ENCODE data around the gene MAP1LC3A. TPM values are rescaled to one million over a fixed set of nuclear protein-coding genes. Genes with fewer than 3 reads are reported as not detected.
"Not testable (repeated sequence)": the region's sequence is repeated elsewhere in the genome, so short reads cannot be mapped to it uniquely, and the experiment has no call there.

The MAP1LC3A gene
- polyA plus RNA-seq, 3 donors from 2014 or later: 0.74 to 4.2 (median 3.1) TPM

DNA sequence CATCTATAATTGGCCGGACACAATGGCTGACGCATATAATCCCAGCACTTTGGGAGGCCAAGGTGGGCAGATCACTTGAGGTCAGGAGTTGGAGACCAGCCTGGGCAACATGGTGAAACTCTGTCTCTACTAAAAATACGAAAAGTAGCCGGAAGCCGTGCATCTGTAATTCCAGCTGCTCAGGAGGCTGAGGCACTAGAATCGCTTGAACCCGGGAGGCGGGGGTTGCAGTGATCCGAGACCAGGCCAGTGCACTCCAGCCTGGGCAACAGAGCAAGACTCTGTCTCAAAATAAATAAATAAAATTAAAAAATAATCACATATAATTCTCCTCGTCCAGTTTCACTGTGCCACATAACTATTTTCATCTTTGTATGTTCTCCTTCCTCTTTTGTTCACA is 38.7 kb upstream of the MAP1LC3A start:
- Mint-ChIP-seq H3K4me1 (peaks cover 52 to 85% of the 10 kb centered on the region in 2 donors), H3K27me3 (ENCODE audit: low read depth in 3 of 3) (peaks cover 9 to 19% (median 18%) of the 10 kb centered on the region in 3 donors)
- not testable (repeated sequence) for H3K27ac Mint-ChIP-seq, H3K36me3 Mint-ChIP-seq, H3K9me3 Mint-ChIP-seq, H3K4me3 Mint-ChIP-seq, DNase-seq

DNA sequence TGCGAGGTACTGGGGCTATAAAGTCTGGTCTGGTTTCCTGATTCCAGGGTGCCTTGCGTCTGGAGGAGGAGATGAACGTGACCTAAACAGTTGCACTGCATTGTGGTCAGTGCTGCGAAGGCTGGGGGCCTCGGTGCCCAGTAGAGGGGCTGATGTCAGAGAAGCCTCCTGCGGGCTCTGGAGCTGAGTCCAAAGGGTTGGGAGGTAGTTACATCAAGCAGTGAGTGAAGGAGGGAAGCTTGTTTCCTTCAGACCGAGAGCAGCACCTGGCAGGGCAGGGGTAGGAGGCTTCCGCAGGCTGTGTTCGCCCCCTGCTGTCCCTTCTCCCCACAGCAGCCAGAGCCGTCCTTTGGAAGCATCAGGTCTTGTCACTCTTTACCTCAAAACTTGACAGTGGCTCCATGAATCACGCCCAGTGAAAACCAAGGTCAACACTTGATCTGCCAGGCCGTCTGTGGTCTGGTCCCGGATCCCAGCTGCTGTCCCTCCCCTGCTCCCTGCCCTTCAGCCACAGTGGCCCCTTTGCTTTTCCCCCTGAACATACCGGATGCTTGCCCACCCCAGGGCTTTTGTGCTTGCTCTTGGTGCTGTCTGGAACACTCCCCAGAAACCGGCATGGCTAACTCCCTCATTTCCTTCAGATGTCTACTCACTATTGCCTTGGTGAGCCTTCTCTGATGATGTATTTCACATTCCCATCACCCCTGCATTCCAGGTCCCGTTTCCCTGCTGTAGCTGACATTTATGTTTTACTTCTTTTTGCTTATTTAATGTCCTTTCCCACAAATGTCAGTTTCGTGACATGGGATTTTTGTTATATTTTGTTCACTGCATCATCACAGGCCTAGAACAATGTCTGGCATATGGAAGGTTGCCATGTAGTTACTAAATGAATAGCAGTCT is 35.3 kb upstream of the MAP1LC3A start:
- H3K4me1 Mint-ChIP-seq: peaks cover 29 to 63% of the 10 kb centered on the region in 2 donors

GRCh38 chr20:34524426-34524825 is 34.1 kb upstream of the MAP1LC3A start:
- Mint-ChIP-seq H3K9me3 (no peaks in the 10 kb centered on the region), H3K27ac (peak overlapping the region in 2 of 6 donors; percentile 29 to 52), H3K4me3 (no peak overlapping the region), H3K36me3 (peaks cover 10 to 29% (median 15%) of the 10 kb centered on the region in 3 donors), H3K4me1 (peaks cover 36 to 63% of the 10 kb centered on the region in 2 donors), H3K27me3 (ENCODE audit: low read depth in 3 of 3) (peaks cover 0 to 2% (median 0%) of the 10 kb centered on the region in 3 donors)
- DNase-seq: no peak

More for the DNA sequence above, 35.3 kb upstream of the MAP1LC3A start:
- Mint-ChIP-seq H3K27me3 (ENCODE audit: low read depth in 3 of 3) (peaks cover 0 to 3% (median 0%) of the 10 kb centered on the region in 3 donors), H3K27ac (peak overlapping the region; percentile 5 to 67 (median 30)), H3K9me3 (no peaks in the 10 kb centered on the region), H3K4me3 (peak overlapping the region in 1 of 5 donors; percentile 30), H3K36me3 (peaks cover 10 to 19% (median 15%) of the 10 kb centered on the region in 3 donors)
- DNase-seq: peak; percentile 21 to 39 (median 36)

- H3K27ac Mint-ChIP-seq: no peak overlapping the region
- H3K27me3 Mint-ChIP-seq (ENCODE audit: low read depth in 3 of 3): peaks cover 0 to 2% (median 0%) of the 10 kb centered on the region in 3 donors
- H3K4me1 Mint-ChIP-seq: peaks cover 43 to 63% of the 10 kb centered on the region in 2 donors
- H3K4me3 Mint-ChIP-seq: no peak overlapping the region
- peaks cover 10 to 32% (median 20%) of the 10 kb centered on the region in 3 donors for H3K36me3 Mint-ChIP-seq
- H3K9me3 Mint-ChIP-seq: no peaks in the 10 kb centered on the region
- no peak for DNase-seq
Observed at GRCh38 chr20:34525342-34525708, 33.2 kb upstream of the MAP1LC3A start.

DNA sequence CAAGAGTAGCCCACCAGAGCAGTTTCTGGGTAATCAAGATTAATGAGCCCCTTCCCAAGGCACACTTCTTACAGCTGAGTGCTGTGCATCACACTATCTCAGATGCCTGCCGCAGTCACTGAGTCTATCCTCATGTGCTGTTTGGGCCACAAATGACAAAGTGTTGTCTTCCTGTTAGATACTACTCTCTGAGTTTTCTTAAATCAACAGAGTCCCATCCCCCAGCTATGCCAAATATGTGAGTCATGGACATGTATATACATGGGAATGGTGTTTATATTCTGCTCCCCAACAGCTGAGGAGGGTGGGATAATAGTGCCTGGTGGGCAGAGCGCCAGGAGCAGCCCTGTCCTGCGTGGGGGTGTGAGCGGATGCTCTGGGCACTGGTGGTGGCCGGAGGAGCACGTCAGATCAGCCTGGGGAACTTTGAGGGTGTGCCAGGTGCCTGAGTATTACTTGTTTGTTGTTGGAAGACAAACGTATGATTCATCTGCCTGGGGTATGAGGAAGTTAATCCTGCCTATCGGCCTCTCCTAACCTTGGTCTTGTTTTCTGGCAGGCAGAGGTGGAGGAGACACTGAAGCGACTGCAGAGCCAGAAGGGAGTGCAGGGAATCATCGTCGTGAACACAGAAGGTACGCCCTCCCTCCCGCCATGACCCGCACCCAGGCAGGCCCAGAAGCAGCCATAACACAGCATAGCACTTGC is 32.7 kb upstream of the MAP1LC3A start:
- no peak overlapping the region for H3K4me3 Mint-ChIP-seq
- H3K27me3 Mint-ChIP-seq (ENCODE audit: low read depth in 3 of 3): peaks cover 0 to 2% (median 0%) of the 10 kb centered on the region in 3 donors
- H3K27ac Mint-ChIP-seq: peak overlapping the region in 1 of 6 donors; percentile 26
- peaks cover 47 to 68% of the 10 kb centered on the region in 2 donors for H3K4me1 Mint-ChIP-seq
- no peaks in the 10 kb centered on the region for H3K9me3 Mint-ChIP-seq
- DNase-seq: no peak
- H3K36me3 Mint-ChIP-seq: peaks cover 10 to 32% (median 20%) of the 10 kb centered on the region in 3 donors

GRCh38 chr20:34526466-34526865 is 32.1 kb upstream of the MAP1LC3A start:
- peaks cover 52 to 71% of the 10 kb centered on the region in 2 donors for H3K4me1 Mint-ChIP-seq
- peaks cover 0 to 2% (median 0%) of the 10 kb centered on the region in 3 donors for H3K27me3 Mint-ChIP-seq (ENCODE audit: low read depth in 3 of 3)
- H3K4me3 Mint-ChIP-seq: no peak overlapping the region
- H3K36me3 Mint-ChIP-seq: peaks cover 10 to 32% (median 20%) of the 10 kb centered on the region in 3 donors
- no peak overlapping the region for H3K27ac Mint-ChIP-seq
- DNase-seq: no peak
- no peaks in the 10 kb centered on the region for H3K9me3 Mint-ChIP-seq

DNA sequence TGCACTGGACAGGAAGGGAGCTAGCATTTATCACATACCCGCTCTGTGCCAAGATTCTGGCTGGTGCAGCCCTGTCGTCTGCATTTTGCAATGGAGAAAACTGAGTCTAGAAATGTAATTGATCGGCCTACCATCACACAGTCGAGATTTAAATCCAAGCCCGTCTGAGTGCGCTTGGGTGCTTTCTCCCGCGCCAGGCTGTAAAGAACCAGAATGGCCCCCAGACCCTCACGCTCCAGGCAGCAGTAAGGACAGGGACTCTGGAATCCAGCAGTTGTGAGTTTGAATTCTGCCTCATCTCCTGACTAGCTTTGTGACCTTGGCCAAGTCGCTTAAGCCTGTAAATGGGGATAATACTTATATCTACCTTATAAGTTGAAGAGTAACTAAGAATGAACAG is 31.5 kb upstream of the MAP1LC3A start:
- Mint-ChIP-seq H3K27me3 (ENCODE audit: low read depth in 3 of 3) (peaks cover 0 to 2% (median 0%) of the 10 kb centered on the region in 3 donors), H3K36me3 (peaks cover 9 to 33% (median 19%) of the 10 kb centered on the region in 3 donors), H3K9me3 (no peaks in the 10 kb centered on the region), H3K4me1 (peaks cover 52 to 70% of the 10 kb centered on the region in 2 donors), H3K27ac (no peak overlapping the region), H3K4me3 (no peak overlapping the region)
- no peak for DNase-seq

GRCh38 chr20:34528921-34529297 is 29.6 kb upstream of the MAP1LC3A start:
- peaks cover 39 to 51% of the 10 kb centered on the region in 2 donors for H3K4me1 Mint-ChIP-seq
- H3K27me3 Mint-ChIP-seq (ENCODE audit: low read depth in 3 of 3): no peaks in the 10 kb centered on the region
- H3K36me3 Mint-ChIP-seq: peaks cover 7 to 31% (median 17%) of the 10 kb centered on the region in 3 donors
- peak overlapping the region; percentile 46 to 87 (median 65) for H3K27ac Mint-ChIP-seq
- peak in 1 of 3 donors; percentile 15 for DNase-seq
- no peaks in the 10 kb centered on the region for H3K9me3 Mint-ChIP-seq
- peak overlapping the region in 2 of 5 donors; percentile 25 to 52 for H3K4me3 Mint-ChIP-seq

- H3K27ac Mint-ChIP-seq: peak overlapping the region; percentile 54 to 89 (median 72)
- no peak for DNase-seq
- H3K4me1 Mint-ChIP-seq: peaks cover 34 to 46% of the 10 kb centered on the region in 2 donors
- peaks cover 0 to 1% (median 0%) of the 10 kb centered on the region in 3 donors for H3K27me3 Mint-ChIP-seq (ENCODE audit: low read depth in 3 of 3)
- H3K4me3 Mint-ChIP-seq: peak overlapping the region; percentile 14 to 75 (median 30)
- H3K36me3 Mint-ChIP-seq: peaks cover 7 to 37% (median 17%) of the 10 kb centered on the region in 3 donors
- no peaks in the 10 kb centered on the region for H3K9me3 Mint-ChIP-seq
Observed at GRCh38 chr20:34529742-34530141, 28.8 kb upstream of the MAP1LC3A start.

DNA sequence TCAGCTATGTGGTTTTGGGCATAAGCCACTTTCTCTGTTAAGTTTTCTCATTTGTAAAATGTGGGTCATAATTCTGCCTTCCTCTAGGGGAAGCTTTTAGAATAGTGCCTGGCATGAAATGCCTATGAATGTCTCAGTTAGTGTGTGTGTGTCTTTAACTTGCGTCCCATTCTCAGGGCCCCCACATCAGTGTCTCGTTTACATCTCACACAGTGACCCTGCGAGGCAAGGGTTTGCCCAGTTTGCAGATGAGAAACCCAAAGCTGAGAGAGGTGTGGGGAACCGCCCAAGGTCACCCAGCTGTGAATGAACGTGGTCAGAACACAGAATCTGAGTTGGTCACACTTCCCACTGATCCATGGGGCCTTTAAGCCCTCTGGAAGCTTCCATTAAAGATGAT is 28.2 kb upstream of the MAP1LC3A start:
- Mint-ChIP-seq H3K27me3 (ENCODE audit: low read depth in 3 of 3) (peaks cover 0 to 1% (median 0%) of the 10 kb centered on the region in 3 donors), H3K27ac (peak overlapping the region; percentile 54 to 89 (median 72)), H3K4me1 (peaks cover 34 to 46% of the 10 kb centered on the region in 2 donors), H3K9me3 (no peaks in the 10 kb centered on the region), H3K4me3 (peak overlapping the region; percentile 14 to 75 (median 48)), H3K36me3 (peaks cover 7 to 38% (median 17%) of the 10 kb centered on the region in 3 donors)
- peak; percentile 32 to 40 (median 38) for DNase-seq

DNA sequence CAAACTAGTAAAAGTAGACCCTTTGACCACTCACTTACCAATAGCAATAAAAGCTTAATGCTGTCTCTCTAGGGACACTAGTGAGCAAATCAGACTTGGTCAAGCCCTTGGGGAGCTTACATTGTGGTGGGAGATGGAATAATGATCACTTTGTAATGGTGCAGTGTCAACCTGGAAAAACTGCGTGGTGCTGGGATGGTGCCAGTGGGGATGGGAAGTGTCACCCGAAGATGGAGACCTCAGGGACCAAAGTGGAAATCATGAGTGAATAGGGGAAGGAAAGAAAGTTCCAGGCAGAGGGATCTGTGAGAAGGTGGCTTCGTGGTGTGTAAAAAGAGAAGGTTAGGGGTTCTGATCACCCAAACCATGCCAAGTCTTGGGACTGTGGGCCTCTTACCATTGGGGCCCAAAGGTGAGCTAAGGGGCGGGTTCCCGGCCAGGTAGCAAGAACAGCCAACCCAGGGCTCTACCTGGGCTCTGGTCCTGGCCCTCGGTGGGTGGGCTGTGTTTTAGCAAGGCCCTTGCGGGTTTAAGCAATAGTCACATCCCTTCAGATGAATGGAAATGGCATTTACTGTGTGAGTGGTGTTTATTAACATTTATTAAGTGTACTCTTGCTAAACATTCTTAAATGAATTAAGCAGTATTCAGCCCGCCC is 26.8 kb upstream of the MAP1LC3A start:
- Mint-ChIP-seq H3K27me3 (ENCODE audit: low read depth in 3 of 3) (peaks cover 0 to 5% (median 0%) of the 10 kb centered on the region in 3 donors), H3K36me3 (peaks cover 9 to 32% (median 14%) of the 10 kb centered on the region in 3 donors), H3K9me3 (no peaks in the 10 kb centered on the region), H3K4me1 (peaks cover 34 to 42% of the 10 kb centered on the region in 2 donors), H3K27ac (peak overlapping the region; percentile 53 to 87 (median 74)), H3K4me3 (no peak overlapping the region)
- no peak for DNase-seq

- Mint-ChIP-seq H3K27me3 (ENCODE audit: low read depth in 3 of 3) (peaks cover 0 to 5% (median 0%) of the 10 kb centered on the region in 3 donors), H3K4me3 (no peak overlapping the region), H3K4me1 (peaks cover 34 to 42% of the 10 kb centered on the region in 2 donors), H3K27ac (peak overlapping the region in 2 of 6 donors; percentile 20 to 23), H3K9me3 (no peaks in the 10 kb centered on the region), H3K36me3 (peaks cover 5 to 30% (median 8%) of the 10 kb centered on the region in 3 donors)
- no peak for DNase-seq
Observed at GRCh38 chr20:34532320-34532719, 26.2 kb upstream of the MAP1LC3A start.

GRCh38 chr20:34532756-34533155 is 25.8 kb upstream of the MAP1LC3A start:
- Mint-ChIP-seq H3K36me3 (peaks cover 5 to 30% (median 6%) of the 10 kb centered on the region in 3 donors), H3K27ac (peak overlapping the region in 4 of 6 donors; percentile 20 to 58 (median 32)), H3K9me3 (no peaks in the 10 kb centered on the region), H3K27me3 (ENCODE audit: low read depth in 3 of 3) (peaks cover 0 to 5% (median 0%) of the 10 kb centered on the region in 3 donors), H3K4me3 (no peak overlapping the region), H3K4me1 (peaks cover 34 to 42% of the 10 kb centered on the region in 2 donors)
- no peak for DNase-seq
